ENCODE results near the gene MYCN. TPM values are rescaled to one million over a fixed set of nuclear protein-coding genes. Genes with fewer than 3 reads are reported as not detected.
A peak's percentile ranks its signal among the peaks of the same experiment; 100 is the strongest.

The MYCN gene
- total and polyA plus RNA-seq, 2 of the 13 experiments (the other 11 are each of a cell fraction or from before 2014, with no cell fraction given): not detected

- 0 out of 2 replicates have a peak, but pooled peaks cover 6% of the 10 kb centered on the region for H3K4me1 ChIP-seq (ENCODE audit: insufficient read depth, low read length)
- H3K9me3 ChIP-seq (ENCODE audit: low read length): no peaks in the 10 kb centered on the region
- POLR2A ChIA-PET: no interaction called here
- TF ChIP-seq ZNF12 (CRISPR knock-in tag; IDR thresholded peaks at IDR 0.05): peak; percentile 81
- TF ChIP-seq, protein P1, sequence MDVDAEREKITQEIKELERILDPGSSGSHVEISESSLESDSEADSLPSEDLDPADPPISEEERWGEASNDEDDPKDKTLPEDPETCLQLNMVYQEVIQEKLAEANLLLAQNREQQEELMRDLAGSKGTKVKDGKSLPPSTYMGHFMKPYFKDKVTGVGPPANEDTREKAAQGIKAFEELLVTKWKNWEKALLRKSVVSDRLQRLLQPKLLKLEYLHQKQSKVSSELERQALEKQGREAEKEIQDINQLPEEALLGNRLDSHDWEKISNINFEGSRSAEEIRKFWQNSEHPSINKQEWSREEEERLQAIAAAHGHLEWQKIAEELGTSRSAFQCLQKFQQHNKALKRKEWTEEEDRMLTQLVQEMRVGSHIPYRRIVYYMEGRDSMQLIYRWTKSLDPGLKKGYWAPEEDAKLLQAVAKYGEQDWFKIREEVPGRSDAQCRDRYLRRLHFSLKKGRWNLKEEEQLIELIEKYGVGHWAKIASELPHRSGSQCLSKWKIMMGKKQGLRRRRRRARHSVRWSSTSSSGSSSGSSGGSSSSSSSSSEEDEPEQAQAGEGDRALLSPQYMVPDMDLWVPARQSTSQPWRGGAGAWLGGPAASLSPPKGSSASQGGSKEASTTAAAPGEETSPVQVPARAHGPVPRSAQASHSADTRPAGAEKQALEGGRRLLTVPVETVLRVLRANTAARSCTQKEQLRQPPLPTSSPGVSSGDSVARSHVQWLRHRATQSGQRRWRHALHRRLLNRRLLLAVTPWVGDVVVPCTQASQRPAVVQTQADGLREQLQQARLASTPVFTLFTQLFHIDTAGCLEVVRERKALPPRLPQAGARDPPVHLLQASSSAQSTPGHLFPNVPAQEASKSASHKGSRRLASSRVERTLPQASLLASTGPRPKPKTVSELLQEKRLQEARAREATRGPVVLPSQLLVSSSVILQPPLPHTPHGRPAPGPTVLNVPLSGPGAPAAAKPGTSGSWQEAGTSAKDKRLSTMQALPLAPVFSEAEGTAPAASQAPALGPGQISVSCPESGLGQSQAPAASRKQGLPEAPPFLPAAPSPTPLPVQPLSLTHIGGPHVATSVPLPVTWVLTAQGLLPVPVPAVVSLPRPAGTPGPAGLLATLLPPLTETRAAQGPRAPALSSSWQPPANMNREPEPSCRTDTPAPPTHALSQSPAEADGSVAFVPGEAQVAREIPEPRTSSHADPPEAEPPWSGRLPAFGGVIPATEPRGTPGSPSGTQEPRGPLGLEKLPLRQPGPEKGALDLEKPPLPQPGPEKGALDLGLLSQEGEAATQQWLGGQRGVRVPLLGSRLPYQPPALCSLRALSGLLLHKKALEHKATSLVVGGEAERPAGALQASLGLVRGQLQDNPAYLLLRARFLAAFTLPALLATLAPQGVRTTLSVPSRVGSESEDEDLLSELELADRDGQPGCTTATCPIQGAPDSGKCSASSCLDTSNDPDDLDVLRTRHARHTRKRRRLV (CRISPR knock-in tag; IDR thresholded peaks at IDR 0.05): no peak
- no peak for ATAC-seq
- no peak overlapping the region for H3K9ac ChIP-seq (ENCODE audit: insufficient read depth, low read depth, low read length)
- H3K4me2 ChIP-seq (ENCODE audit: low read depth, low read length): no peak overlapping the region
- 50% methylated on average over 5 of the region's 5 CpGs for WGBS (ENCODE audit: low lambda C conversion rate)
- CTCF ChIA-PET (ENCODE audit: low intra/inter-chr PET ratio, low total read pairs): no interaction called here
- no peaks in the 10 kb centered on the region for H4K20me1 ChIP-seq (ENCODE audit: insufficient read depth, low read length)
- intact Hi-C loops (cut with micrococcal nuclease; ENCODE audit: unreplicated experiment) (no loop called here), in situ Hi-C loops (cut with HindIII; ENCODE audit: extremely low pct_ligation_motif_present, low pct_unique_long_range_greater_than_20kb) (no loop called here)
- no peak overlapping the region for H2AFZ ChIP-seq (ENCODE audit: low read length)
- H3K36me3 ChIP-seq (replicated peaks in 1 of 2; ENCODE audit: control insufficient read depth in 1 of 2, insufficient read depth in 2 of 2, low read length in 2 of 2): no peaks in the 10 kb centered on the region
- no peak overlapping the region for H3K27ac ChIP-seq (ENCODE audit: extremely low read length, insufficient read depth, low read length)
- H3K4me3 ChIP-seq (replicated peaks in 1 of 3; ENCODE audit: insufficient read depth in 1 of 3, low read depth in 2 of 3, low read length in 3 of 3): no peak overlapping the region
- H3K79me2 ChIP-seq (ENCODE audit: insufficient read depth, low read length): no peaks in the 10 kb centered on the region
- DNase-seq (ENCODE audit: low spot score): no peak
- no peak for FAIRE-seq
- peaks cover 0 to 4% of the 10 kb centered on the region in 2 experiments; a peak in 1 of 5 replicates for H3K27me3 ChIP-seq (ENCODE audit: control insufficient read depth in 1 of 2, insufficient read depth in 2 of 2, low read length in 2 of 2)
- BruUV-seq (replicated peaks): no TSS peak
Measured at GRCh38 chr2:15930589-15931318, 9.6 kb upstream of the MYCN start.

Measured in HepG2 (cell line).